Keratinocyte (primary cell): ENCODE measurements around the gene GLYAT. TPM values are rescaled to one million over a fixed set of nuclear protein-coding genes. Genes with fewer than 3 reads are reported as not detected.

Experiments used
- DNase-seq: peaks from one replicate; pipeline ENCODE4 v3.0.0-alpha.2; 2011; ENCODE audit warnings: low read depth, missing footprints, low spot score
- FAIRE-seq: peaks from 2 replicates; lab custom pipeline; 2011; peaks lifted over from hg19 to GRCh38; lab: Jason Lieb, UNC
- H2AFZ ChIP-seq: 2 replicates; pipeline ENCODE4 v1.6.0; 2012; ENCODE audit warnings: low read length, control low read depth, inconsistent platforms; ENCODE audit not compliant: control insufficient read depth
- H3K27ac ChIP-seq: 2 replicates; pipeline ENCODE4 v1.5.1; 2011; ENCODE audit warnings: low read length; ENCODE audit not compliant: control insufficient read depth, insufficient read depth
- H3K27me3 ChIP-seq: 3 replicates; pipeline ENCODE4 v1.6.0; 2011; ENCODE audit warnings: low read length; ENCODE audit not compliant: control insufficient read depth, insufficient read depth; ENCODE audit errors: extremely low read depth
- H3K36me3 ChIP-seq, 2 experiments: 2 replicates in 1 of 2; 3 replicates in 1 of 2; pipeline ENCODE4 v1.5.1; 2011; ENCODE audit warnings: low read length in 2 of 2, mild to moderate bottlenecking in 1 of 2; ENCODE audit not compliant: control insufficient read depth in 2 of 2, insufficient read depth in 2 of 2; ENCODE audit errors: extremely low read depth in 1 of 2
- H3K4me1 ChIP-seq: 3 replicates; pipeline ENCODE4 v1.5.1; 2011; ENCODE audit warnings: low read length; ENCODE audit not compliant: control insufficient read depth, insufficient read depth; ENCODE audit errors: extremely low read depth
- H3K4me2 ChIP-seq: 3 replicates; pipeline ENCODE4 v1.6.0; 2011; ENCODE audit warnings: low read depth, low read length; ENCODE audit not compliant: control insufficient read depth, insufficient read depth; ENCODE audit errors: extremely low read depth
- H3K4me3 ChIP-seq, 3 experiments: fragments of 200-600 bp in 1 of 3; sonication (generic) in 1 of 3; 2 replicates in 2 of 3; 3 replicates in 1 of 3; pipeline ENCODE4 v1.5.1; 2011 to 2016; ENCODE audit warnings: low read length in 3 of 3, mild to moderate bottlenecking in 3 of 3, control low read depth in 2 of 3, inconsistent platforms in 1 of 3, low read depth in 1 of 3, mixed read lengths in 1 of 3, mixed run types in 1 of 3, moderate library complexity in 1 of 3; ENCODE audit not compliant: control insufficient read depth in 2 of 3, insufficient read depth in 2 of 3; ENCODE audit errors: extremely low read depth in 1 of 3
- H3K79me2 ChIP-seq: 2 replicates; pipeline ENCODE4 v1.6.0; 2012; ENCODE audit warnings: low read length; ENCODE audit not compliant: control insufficient read depth, insufficient read depth
- H3K9ac ChIP-seq: 3 replicates; pipeline ENCODE4 v1.6.0; 2011; ENCODE audit warnings: low read length; ENCODE audit not compliant: control insufficient read depth, insufficient read depth; ENCODE audit errors: extremely low read depth
- H3K9me1 ChIP-seq: 3 replicates; pipeline ENCODE4 v1.6.0; 2011; ENCODE audit warnings: low read length; ENCODE audit not compliant: control insufficient read depth, insufficient read depth; ENCODE audit errors: extremely low read depth
- H3K9me3 ChIP-seq: 2 replicates; pipeline ENCODE4 v1.5.1; 2012; ENCODE audit warnings: low read depth, low read length; ENCODE audit not compliant: control insufficient read depth
- H4K20me1 ChIP-seq: 3 replicates; pipeline ENCODE4 v1.6.0; 2011; ENCODE audit warnings: low read length; ENCODE audit not compliant: control insufficient read depth, insufficient read depth; ENCODE audit errors: extremely low read depth
- CTCF ChIP-seq, 3 experiments: IDR thresholded peaks in 1 of 3; conservative IDR thresholded peaks in 1 of 3; optimal IDR thresholded peaks in 1 of 3; 2 replicates in 2 of 3; 3 replicates in 1 of 3; pipeline versions ENCODE3 to v1.5.1; 2011; ENCODE audit warnings: low read length in 3 of 3, mild to moderate bottlenecking in 3 of 3, moderate library complexity in 2 of 3, control low read depth in 1 of 3, inconsistent platforms in 1 of 3; ENCODE audit not compliant: insufficient read depth in 2 of 3; ENCODE audit errors: extremely low read depth in 1 of 3
- EZH2 ChIP-seq: IDR thresholded peaks from one replicate; pipeline ENCODE4 v1.6.1; 2012; ENCODE audit warnings: inconsistent platforms, mild to moderate bottlenecking, low read length, moderate library complexity
- dilution Hi-C: fragments of 300-500 bp; cut with MboI; formaldehyde crosslinking; loops from one replicate; pipeline ENCODE4 v1.7.0; 2020; ENCODE audit warnings: low sequenced_read_pairs; ENCODE audit not compliant: extremely low pct_ligation_motif_present
- polyA plus RNA-seq, 5 experiments: library from polyadenylated mRNA; depleted of rRNA in 3 of 5; stranded (reverse) in 3 of 5; stranded (forward) in 1 of 5; unstranded in 1 of 5; fragments of >200 nt; gene quantifications; 1 replicate in 1 of 5; 2 replicates in 3 of 5; 3 replicates in 1 of 5; pipeline versions ENCODE4 v1.2.1 to v1.2.3, GENCODE V29; 2011 to 2012; ENCODE audit warnings: missing spikeins in 2 of 5, low read depth in 1 of 5, low replicate concordance in 1 of 5

The GLYAT gene
- polyA plus RNA-seq, 1 donor (not counting 4 experiments of a cell fraction or from before 2014, with no cell fraction given) = 0.10 TPM

GRCh38 chr11:58775066-58775708 is 43.4 kb upstream of the GLYAT start:
- dilution Hi-C loops = no loop called here
- Histone ChIP-seq H3K27me3 (no peaks in the 10 kb centered on the region), H3K4me3 (no peak overlapping the region), H3K36me3 (no peaks in the 10 kb centered on the region), H3K27ac (no peak overlapping the region), H3K4me2 (no peak overlapping the region), H3K4me1 (peaks cover 14% of the 10 kb centered on the region), H3K9me1 (no peaks in the 10 kb centered on the region), H4K20me1 (no peaks in the 10 kb centered on the region), H3K9me3 (no peaks in the 10 kb centered on the region), H3K9ac (no peak overlapping the region), H3K79me2 (no peaks in the 10 kb centered on the region), H2AFZ (no peak overlapping the region)
- TF ChIP-seq CTCF (optimal IDR thresholded peaks at IDR 0.05 in 1 of 3, IDR thresholded peaks at IDR 0.05 in 1 of 3, conservative IDR thresholded peaks at IDR 0.05 in 1 of 3; ENCODE audit: extremely low read depth in 1 of 3, insufficient read depth in 2 of 3, low read length in 3 of 3) (no peak), EZH2 (no peak)
- FAIRE-seq = no peak
- DNase-seq = no peak

GRCh38 chr11:58774164-58774593 is 42.4 kb upstream of the GLYAT start:
- H3K4me1 ChIP-seq = peaks cover 17% of the 10 kb centered on the region
- H2AFZ ChIP-seq = no peak overlapping the region
- no peaks in the 10 kb centered on the region for H3K36me3 ChIP-seq
- H3K9me1 ChIP-seq = no peaks in the 10 kb centered on the region
- H3K79me2 ChIP-seq = no peaks in the 10 kb centered on the region
- H4K20me1 ChIP-seq = no peaks in the 10 kb centered on the region
- no peak for TF ChIP-seq CTCF (optimal IDR thresholded peaks at IDR 0.05 in 1 of 3, IDR thresholded peaks at IDR 0.05 in 1 of 3, conservative IDR thresholded peaks at IDR 0.05 in 1 of 3; ENCODE audit: extremely low read depth in 1 of 3, insufficient read depth in 2 of 3, low read length in 3 of 3)
- no peak for TF ChIP-seq EZH2
- no peak overlapping the region for H3K4me2 ChIP-seq
- no peak for DNase-seq
- no peaks in the 10 kb centered on the region for H3K9me3 ChIP-seq
- H3K27ac ChIP-seq = no peak overlapping the region
- dilution Hi-C loops = no loop called here
- FAIRE-seq = no peak
- H3K9ac ChIP-seq = no peak overlapping the region
- H3K4me3 ChIP-seq = no peak overlapping the region
- no peaks in the 10 kb centered on the region for H3K27me3 ChIP-seq
